Effector memory CD8-positive, alpha-beta T cell (primary cell): Measurements from ENCODE around the gene CATSPER2.
"Not testable (repeated sequence)": the region's sequence is repeated elsewhere in the genome, so short reads cannot be mapped to it uniquely, and the experiment has no call there.

ENCODE experiments used
- ATAC-seq: fragments of 150-1000 bp; cut with Tn5 transposase; replicated peaks from 2 replicates; pipeline ENCODE4 v1.10.0; 2021; ENCODE audit warnings: mild to moderate bottlenecking, moderate library complexity
- DNase-seq, 3 experiments: peaks; one replicate each; pipeline ENCODE4 v3.0.0; 2021
- H3K27ac Mint-ChIP-seq, 2 donors: one replicate each; pipeline ENCODE4 v1.8.0; 2022; ENCODE audit warnings: mild to moderate bottlenecking in 2 of 2, mixed read lengths in 2 of 2, moderate library complexity in 2 of 2
- H3K27me3 Mint-ChIP-seq, 2 donors: one replicate each; pipeline ENCODE4 v1.8.0; 2022; ENCODE audit warnings: mixed read lengths in 2 of 2
- H3K36me3 Mint-ChIP-seq: one replicate; pipeline ENCODE4 v1.8.0; 2022; ENCODE audit warnings: mild to moderate bottlenecking, moderate library complexity, mixed read lengths; ENCODE audit not compliant: insufficient read depth
- H3K4me1 Mint-ChIP-seq, 2 donors: one replicate each; pipeline ENCODE4 v1.8.0; 2022; ENCODE audit warnings: low read depth in 2 of 2, mixed read lengths in 2 of 2
- H3K4me3 Mint-ChIP-seq, 2 donors: one replicate each; pipeline ENCODE4 v1.8.0; 2022; ENCODE audit warnings: mild to moderate bottlenecking in 2 of 2, mixed read lengths in 2 of 2, moderate library complexity in 2 of 2
- H3K9me3 Mint-ChIP-seq, 2 donors: one replicate each; pipeline ENCODE4 v1.8.0; 2022; ENCODE audit warnings: mixed read lengths in 2 of 2
- total RNA-seq, 9 experiments: gene quantifications; one replicate each; lab custom pipeline; 2026; lab: John Stamatoyannopoulos, UW

The CATSPER2 gene
- total RNA-seq, result 2.0 to 19.2 (median 4.3) reads per million in 9 experiments

GRCh38 chr15:43648649-43649429 lies at the start of gene CATSPER2:
Gene CATSPER2 (minus strand): TSS chr15:43648844. CDS start chr15:43648061, 783 bp downstream.
- Mint-ChIP-seq H3K27me3 (no peaks in the 10 kb centered on the region), H3K9me3 (no peaks in the 10 kb centered on the region), H3K27ac (no peak within 1 kb of the TSS), H3K36me3 (peaks cover 3% of the 10 kb centered on the region), H3K4me1 (no peaks in the 10 kb centered on the region), H3K4me3 (no peak within 1 kb of the TSS)
- DNase-seq (no peak), ATAC-seq (peak; percentile 53)

DNA sequence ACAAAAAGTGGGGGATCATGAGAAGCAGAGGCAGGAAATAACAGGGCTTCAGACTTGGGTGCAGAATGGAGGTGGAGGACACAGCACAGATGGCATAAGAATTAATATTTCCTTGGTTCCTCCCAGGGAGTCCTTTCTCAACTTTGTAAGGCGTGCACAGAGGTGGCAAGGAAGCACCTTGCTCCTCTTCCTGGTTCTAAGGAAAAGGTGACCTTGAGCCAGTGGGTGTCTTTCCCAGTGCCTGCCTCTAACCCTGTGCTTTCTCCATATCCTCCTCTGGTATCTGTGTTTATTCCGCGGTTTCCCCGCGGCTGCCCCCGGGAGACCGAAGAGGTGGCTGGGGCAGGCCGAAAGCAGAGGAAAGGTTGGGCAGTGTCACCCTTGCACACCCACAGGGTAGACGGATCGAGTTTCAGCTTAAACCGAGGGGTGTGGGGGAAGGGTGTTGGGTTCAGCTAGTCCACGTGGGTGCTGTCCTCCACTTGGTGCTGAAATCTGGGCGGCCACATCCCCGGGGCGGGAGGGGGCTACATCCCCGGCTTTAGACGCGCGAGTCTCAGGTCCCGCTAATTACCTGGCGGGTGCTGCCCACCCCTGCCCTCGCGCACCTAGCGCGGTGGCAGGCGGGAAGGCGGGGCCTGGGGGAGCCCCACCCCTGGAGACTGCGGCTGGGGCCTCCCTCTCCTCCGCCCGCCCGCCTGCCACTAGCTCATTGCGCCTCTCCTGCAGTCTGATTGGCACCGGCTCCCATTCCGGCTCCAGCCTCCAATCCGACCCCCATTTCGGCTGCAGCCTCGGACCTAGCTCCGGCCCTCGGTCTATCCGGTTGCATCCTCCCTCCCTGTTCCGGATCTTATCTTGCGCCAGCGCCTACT lies 44.7 kb upstream of the CATSPER2 start, which contains the start of gene CKMT1A:
Gene CKMT1A (plus strand): TSS at position 712 of the 875 bp plus-strand sequence. CDS start 192 bp downstream, outside the sequence.
- not testable (repeated sequence) for H3K36me3 Mint-ChIP-seq, H3K4me1 Mint-ChIP-seq, H3K4me3 Mint-ChIP-seq, H3K27ac Mint-ChIP-seq, DNase-seq, H3K9me3 Mint-ChIP-seq
- peak; percentile 21 for ATAC-seq
- peaks cover 19 to 27% of the 10 kb centered on the region in 2 donors for H3K27me3 Mint-ChIP-seq

GRCh38 chr15:43692679-43693078 lies 44.0 kb upstream of the CATSPER2 start:
- H3K9me3 Mint-ChIP-seq, H3K36me3 Mint-ChIP-seq, H3K27ac Mint-ChIP-seq, H3K4me3 Mint-ChIP-seq, ATAC-seq, H3K4me1 Mint-ChIP-seq, DNase-seq: not testable (repeated sequence)
- peaks cover 15 to 19% of the 10 kb centered on the region in 2 donors for H3K27me3 Mint-ChIP-seq

GRCh38 chr15:43689604-43690301 lies 41.1 kb upstream of the CATSPER2 start:
- not testable (repeated sequence) for H3K27ac Mint-ChIP-seq, H3K9me3 Mint-ChIP-seq, H3K27me3 Mint-ChIP-seq, H3K36me3 Mint-ChIP-seq, H3K4me1 Mint-ChIP-seq, H3K4me3 Mint-ChIP-seq, DNase-seq
- ATAC-seq, result peak; percentile 98

DNA sequence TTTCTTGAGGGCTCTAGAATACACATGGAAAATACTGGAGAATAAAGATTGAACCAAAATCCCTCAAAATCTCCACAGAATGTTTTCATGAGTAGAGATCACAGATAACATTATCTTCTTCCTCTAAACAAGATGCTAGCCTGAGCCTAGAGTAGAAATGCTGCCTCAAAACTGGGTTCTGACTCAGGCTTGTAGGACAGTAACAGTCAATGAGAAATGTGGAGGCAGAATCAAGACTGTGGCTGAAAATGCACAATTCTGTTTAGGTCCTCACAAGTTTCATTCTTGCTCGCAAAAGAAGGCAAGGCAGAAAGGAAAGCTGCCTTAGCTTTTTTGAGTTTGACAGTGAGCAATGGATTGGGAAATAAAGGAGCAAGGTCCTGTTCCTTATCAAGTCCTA lies 25.5 kb upstream of the CATSPER2 start:
- H3K36me3 Mint-ChIP-seq, ATAC-seq, H3K27ac Mint-ChIP-seq, H3K4me1 Mint-ChIP-seq, H3K27me3 Mint-ChIP-seq, H3K9me3 Mint-ChIP-seq, H3K4me3 Mint-ChIP-seq, DNase-seq: not testable (repeated sequence)

- not testable (repeated sequence) for H3K9me3 Mint-ChIP-seq, H3K27me3 Mint-ChIP-seq, H3K4me1 Mint-ChIP-seq, DNase-seq, H3K4me3 Mint-ChIP-seq, H3K36me3 Mint-ChIP-seq, H3K27ac Mint-ChIP-seq, ATAC-seq
Observed at GRCh38 chr15:43666177-43666576, 17.5 kb upstream of the CATSPER2 start.

DNA sequence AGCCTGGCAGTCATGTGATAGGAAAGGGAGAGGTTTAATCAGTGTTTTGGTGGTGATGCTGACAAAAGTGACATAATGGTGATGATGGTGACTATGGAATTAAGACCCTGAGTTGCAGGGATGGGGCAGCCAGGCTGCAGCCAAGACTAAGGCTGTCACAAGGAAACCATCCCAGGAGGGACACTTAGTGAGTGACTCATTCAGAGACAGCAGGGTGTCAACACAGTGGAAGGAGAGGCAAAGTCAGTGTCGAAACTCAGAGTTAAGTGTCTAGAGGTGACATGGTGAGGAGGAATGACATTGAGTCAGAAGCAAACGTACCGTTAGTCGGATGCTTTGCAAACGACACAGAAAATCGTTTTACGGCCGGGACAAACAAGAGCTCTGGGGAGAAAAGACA lies 14.7 kb upstream of the CATSPER2 start:
- not testable (repeated sequence) for H3K36me3 Mint-ChIP-seq, H3K4me3 Mint-ChIP-seq, DNase-seq, H3K4me1 Mint-ChIP-seq, H3K27ac Mint-ChIP-seq, H3K27me3 Mint-ChIP-seq, H3K9me3 Mint-ChIP-seq, ATAC-seq

GRCh38 chr15:43662293-43662692 lies 13.6 kb upstream of the CATSPER2 start:
- not testable (repeated sequence) for H3K4me3 Mint-ChIP-seq, DNase-seq, H3K27ac Mint-ChIP-seq, H3K27me3 Mint-ChIP-seq, H3K4me1 Mint-ChIP-seq, H3K36me3 Mint-ChIP-seq, H3K9me3 Mint-ChIP-seq, ATAC-seq

DNA sequence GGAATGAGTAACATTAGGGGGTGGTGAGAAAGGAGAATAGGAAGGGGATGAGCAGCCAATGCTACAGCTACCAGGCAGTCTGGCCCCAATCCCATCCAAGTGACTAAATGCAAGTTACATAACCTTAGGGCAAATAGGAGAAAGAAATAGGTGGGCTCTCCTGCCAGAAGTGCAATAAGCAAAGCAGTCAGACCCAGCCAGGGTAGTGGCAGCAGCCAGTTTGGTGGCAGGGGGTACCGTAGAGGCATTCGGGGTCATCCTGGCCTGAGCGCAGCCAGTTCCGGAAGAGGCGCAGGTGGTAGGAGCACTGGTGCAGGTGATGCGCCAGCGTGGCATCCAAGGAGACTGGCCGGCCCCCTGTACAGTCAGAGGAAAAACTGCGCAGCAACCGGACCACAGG lies 11.1 kb upstream of the CATSPER2 start:
- H3K9me3 Mint-ChIP-seq, ATAC-seq, H3K4me3 Mint-ChIP-seq, H3K27ac Mint-ChIP-seq, H3K4me1 Mint-ChIP-seq, DNase-seq, H3K27me3 Mint-ChIP-seq, H3K36me3 Mint-ChIP-seq: not testable (repeated sequence)

DNA sequence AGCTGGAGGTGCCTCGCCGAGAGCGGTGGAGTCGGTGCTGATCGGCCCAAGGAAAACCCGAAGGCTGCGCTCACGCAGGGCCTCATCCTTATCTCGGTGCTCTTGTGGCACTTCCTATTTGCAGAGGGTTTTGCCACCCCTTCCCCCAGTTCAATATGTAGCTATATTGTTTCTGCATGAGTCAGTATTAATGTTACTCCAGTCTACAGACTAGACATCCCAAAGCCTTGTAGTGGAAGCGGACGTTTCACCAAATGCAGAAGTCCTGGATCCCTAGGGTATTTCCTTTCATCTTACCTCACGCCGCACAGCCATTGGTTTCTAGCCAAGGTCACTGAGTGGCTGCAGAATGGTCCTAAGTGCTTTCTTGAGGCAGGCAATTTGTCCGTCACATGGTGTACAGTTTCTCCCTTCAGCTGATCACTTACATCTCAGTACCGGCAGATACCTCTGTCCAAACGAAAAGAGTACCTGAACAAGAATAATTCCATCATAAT lies 834 bp upstream of the CATSPER2 start:
- not testable (repeated sequence) for H3K9me3 Mint-ChIP-seq, H3K27me3 Mint-ChIP-seq, H3K36me3 Mint-ChIP-seq

DNA sequence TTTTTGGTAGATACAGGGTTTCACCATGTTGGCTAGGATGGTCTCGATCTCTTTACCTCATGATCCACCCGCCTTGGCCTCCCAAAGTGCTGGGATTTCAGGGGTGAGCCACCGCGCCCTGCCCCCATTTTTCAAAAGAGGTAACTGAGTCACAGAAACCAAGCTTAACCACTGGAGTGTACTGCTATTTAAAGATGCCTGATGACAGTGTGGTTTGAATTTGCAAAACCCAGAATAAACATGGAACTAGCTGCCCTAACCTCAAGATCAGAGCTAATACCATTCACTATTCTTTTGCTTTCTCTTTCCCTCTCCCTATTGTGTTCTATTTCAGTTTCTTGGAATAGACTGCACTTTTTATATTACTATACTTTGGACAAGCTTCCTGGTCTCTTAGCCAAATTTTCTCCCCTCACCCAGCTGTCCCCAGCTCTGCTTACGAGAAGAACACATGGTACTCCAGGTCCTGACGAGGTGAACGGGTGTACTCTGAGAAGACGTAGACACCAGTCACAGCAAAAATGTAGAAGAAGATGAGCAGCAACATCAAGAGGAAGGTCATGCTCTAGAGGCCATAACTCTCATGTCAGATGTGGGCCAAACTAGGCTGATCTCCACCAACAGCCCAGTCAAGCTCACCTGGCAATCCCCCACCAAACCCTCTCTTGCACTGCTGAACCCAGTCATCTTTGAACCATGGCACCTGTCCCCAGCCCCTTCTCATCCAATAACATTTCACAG lies 10.0 kb downstream of the CATSPER2 start:
- ATAC-seq, H3K36me3 Mint-ChIP-seq, H3K9me3 Mint-ChIP-seq, H3K4me1 Mint-ChIP-seq, H3K27ac Mint-ChIP-seq, H3K27me3 Mint-ChIP-seq, DNase-seq, H3K4me3 Mint-ChIP-seq: not testable (repeated sequence)

More for the DNA sequence above, 834 bp upstream of the CATSPER2 start:
- not testable (repeated sequence) for H3K4me1 Mint-ChIP-seq, ATAC-seq, DNase-seq, H3K4me3 Mint-ChIP-seq, H3K27ac Mint-ChIP-seq

DNA sequence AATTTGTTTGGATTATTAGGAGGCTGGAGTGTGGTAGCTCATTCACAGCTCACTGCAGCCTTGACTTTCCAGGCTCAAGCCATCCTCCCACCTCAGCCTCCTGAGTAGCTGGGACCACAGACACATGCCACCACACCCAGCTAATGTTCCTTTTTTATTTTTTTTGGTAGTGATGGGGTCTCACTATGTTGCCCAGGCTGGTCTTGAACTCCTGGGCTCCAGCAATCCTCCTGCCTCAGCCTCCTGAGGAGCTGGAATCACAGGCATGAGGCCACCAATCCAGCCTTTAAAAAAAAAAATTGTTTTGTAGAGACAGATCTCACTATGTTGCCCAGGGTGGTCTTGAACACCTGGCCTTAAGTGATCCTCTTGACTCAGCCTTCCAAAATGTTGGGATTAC lies 21.7 kb downstream of the CATSPER2 start:
- H3K9me3 Mint-ChIP-seq, DNase-seq, ATAC-seq, H3K27me3 Mint-ChIP-seq, H3K36me3 Mint-ChIP-seq, H3K27ac Mint-ChIP-seq, H3K4me1 Mint-ChIP-seq, H3K4me3 Mint-ChIP-seq: not testable (repeated sequence)

- no peaks in the 10 kb centered on the region for H3K9me3 Mint-ChIP-seq
- ATAC-seq, result no peak
- DNase-seq, result no peak
Observed at GRCh38 chr15:43625106-43625505, 23.5 kb downstream of the CATSPER2 start.

More at GRCh38 chr15:43625106-43625505, 23.5 kb downstream of the CATSPER2 start:
- Mint-ChIP-seq H3K4me1 (no peaks in the 10 kb centered on the region), H3K4me3 (no peak overlapping the region), H3K27me3 (peaks cover 4 to 6% of the 10 kb centered on the region in 2 donors), H3K27ac (no peak overlapping the region), H3K36me3 (no peaks in the 10 kb centered on the region)
